Karpas-422 (cell line): Measurements from ENCODE around the gene CCN5. TPM values are rescaled to one million over a fixed set of nuclear protein-coding genes. Genes with fewer than 3 reads are reported as not detected.

Source experiments
- DNase-seq: peaks from one replicate; pipeline ENCODE4 v3.0.0-alpha.2; 2015
- H2AFZ ChIP-seq: fragments of 200-600 bp; sonication (generic); 2 replicates; pipeline ENCODE4 v1.6.1; 2014; ENCODE audit warnings: antibody characterized with exemption, low read length, mixed read lengths
- H3K27ac ChIP-seq: fragments of 200-600 bp; sonication (generic); 2 replicates; pipeline ENCODE4 v1.5.1; 2014; ENCODE audit warnings: mild to moderate bottlenecking, low read length, moderate library complexity
- H3K27me3 ChIP-seq: fragments of 200-600 bp; sonication (generic); 2 replicates; pipeline ENCODE4 v1.6.1; 2014; ENCODE audit warnings: low read length, mixed read lengths
- H3K36me3 ChIP-seq: fragments of 200-600 bp; sonication (generic); 2 replicates; pipeline ENCODE4 v1.6.1; 2014; ENCODE audit warnings: low read length, mixed read lengths; ENCODE audit not compliant: insufficient read depth
- H3K4me1 ChIP-seq: fragments of 200-600 bp; sonication (generic); 2 replicates; pipeline ENCODE4 v1.6.1; 2014; ENCODE audit warnings: mild to moderate bottlenecking, low read length, mixed read lengths
- H3K4me2 ChIP-seq: fragments of 200-600 bp; sonication (generic); 2 replicates; pipeline ENCODE4 v1.6.1; 2014; ENCODE audit warnings: low read length, low read depth, mild to moderate bottlenecking; ENCODE audit not compliant: poor library complexity, severe bottlenecking
- H3K4me3 ChIP-seq: fragments of 200-600 bp; sonication (generic); 2 replicates; pipeline ENCODE4 v1.5.1; 2014; ENCODE audit warnings: mild to moderate bottlenecking, antibody characterized with exemption, low read length, mixed read lengths
- H3K79me2 ChIP-seq: fragments of 200-600 bp; sonication (generic); 2 replicates; pipeline ENCODE4 v1.6.1; 2014; ENCODE audit warnings: mild to moderate bottlenecking, low read length, mixed read lengths
- H3K9ac ChIP-seq: fragments of 200-600 bp; sonication (generic); 2 replicates; pipeline ENCODE4 v1.6.0; 2014; ENCODE audit warnings: low read length
- H3K9me2 ChIP-seq: fragments of 200-600 bp; sonication (generic), shearing (Covaris generic); replicated peaks from 2 replicates; pipeline ENCODE4 v1.6.0; 2014; ENCODE audit warnings: mild to moderate bottlenecking, low read length, moderate library complexity; ENCODE audit not compliant: insufficient read depth
- H3K9me3 ChIP-seq: fragments of 300-700, 200-600 bp; sonication (generic); 2 replicates; pipeline ENCODE4 v1.6.1; 2014; ENCODE audit warnings: low read length, mixed read lengths
- H4K20me1 ChIP-seq: fragments of 200-600 bp; sonication (generic); 2 replicates; pipeline ENCODE4 v1.6.1; 2014; ENCODE audit warnings: mild to moderate bottlenecking, antibody characterized with exemption, low read length, low read depth; ENCODE audit not compliant: insufficient read depth
- total RNA-seq: library from RNA; depleted of rRNA; stranded (reverse); fragments of >200 nt; shearing (Covaris generic); gene quantifications from 2 replicates; pipeline ENCODE4 v1.2.3, GENCODE V29; 2014; ENCODE audit warnings: low replicate concordance

CCN5 gene
- total RNA-seq, 1 experiment from 2014 or later, result not detected

GRCh38 chr20:44698351-44698750 is 16.8 kb upstream of the CCN5 start:
- Histone ChIP-seq H3K4me2 (no peak overlapping the region), H3K9me3 (no peaks in the 10 kb centered on the region), H3K27ac (no peak overlapping the region), H2AFZ (no peak overlapping the region), H3K79me2 (no peaks in the 10 kb centered on the region), H3K27me3 (no peaks in the 10 kb centered on the region), H4K20me1 (no peaks in the 10 kb centered on the region), H3K9ac (no peak overlapping the region), H3K36me3 (no peaks in the 10 kb centered on the region), H3K4me1 (peaks cover 3% of the 10 kb centered on the region; the same call in 1 of the 2 replicates), H3K9me2 (no peaks in the 10 kb centered on the region), H3K4me3 (no peak overlapping the region)
- no peak for DNase-seq

- no peaks in the 10 kb centered on the region for H3K9me3 ChIP-seq
- H3K4me1 ChIP-seq, result peaks cover 3% of the 10 kb centered on the region; the same call in 1 of the 2 replicates
- H3K4me2 ChIP-seq, result no peak overlapping the region
- no peak overlapping the region for H3K9ac ChIP-seq
- no peaks in the 10 kb centered on the region for H3K36me3 ChIP-seq
- H3K4me3 ChIP-seq, result no peak overlapping the region
- H3K27me3 ChIP-seq, result no peaks in the 10 kb centered on the region
- no peak overlapping the region for H3K27ac ChIP-seq
- no peak for DNase-seq
- no peaks in the 10 kb centered on the region for H3K79me2 ChIP-seq
- no peak overlapping the region for H2AFZ ChIP-seq
- no peaks in the 10 kb centered on the region for H3K9me2 ChIP-seq
- H4K20me1 ChIP-seq, result no peaks in the 10 kb centered on the region
Measured at GRCh38 chr20:44700306-44700705, 14.9 kb upstream of the CCN5 start.

- H3K9ac ChIP-seq, result no peak overlapping the region
- no peaks in the 10 kb centered on the region for H3K9me3 ChIP-seq
- no peaks in the 10 kb centered on the region for H3K27me3 ChIP-seq
- no peak overlapping the region for H3K4me3 ChIP-seq
- no peak overlapping the region for H3K27ac ChIP-seq
- H2AFZ ChIP-seq, result no peak overlapping the region
- peaks cover 3% of the 10 kb centered on the region; the same call in 1 of the 2 replicates for H3K4me1 ChIP-seq
- no peaks in the 10 kb centered on the region for H3K36me3 ChIP-seq
- H3K4me2 ChIP-seq, result no peak overlapping the region
- DNase-seq, result no peak
- H3K9me2 ChIP-seq, result no peaks in the 10 kb centered on the region
- H3K79me2 ChIP-seq, result no peaks in the 10 kb centered on the region
- no peaks in the 10 kb centered on the region for H4K20me1 ChIP-seq
Measured at GRCh38 chr20:44701118-44701857, 13.9 kb upstream of the CCN5 start.

DNA sequence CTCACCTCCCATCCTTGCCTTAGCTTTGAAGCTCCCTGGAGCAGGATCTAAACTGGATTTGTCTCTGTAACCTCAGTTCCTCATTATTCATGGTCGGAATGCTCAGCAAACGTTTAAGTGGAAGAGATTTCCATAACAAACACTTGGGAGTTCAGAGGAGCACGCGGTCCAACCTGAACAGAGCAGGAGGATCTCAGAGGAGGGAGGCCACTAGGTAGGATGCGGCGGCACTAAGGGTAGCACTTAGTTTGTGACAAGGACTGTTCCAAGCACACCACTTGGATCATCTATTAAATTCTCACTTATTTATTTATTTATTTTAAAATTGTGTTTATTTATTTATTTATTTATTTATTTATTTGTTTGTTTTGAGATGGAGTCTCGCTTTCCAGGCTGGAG is 13.3 kb upstream of the CCN5 start:
- H3K9ac ChIP-seq, result no peak overlapping the region
- no peaks in the 10 kb centered on the region for H3K36me3 ChIP-seq
- no peaks in the 10 kb centered on the region for H3K79me2 ChIP-seq
- no peak overlapping the region for H3K4me2 ChIP-seq
- peaks cover 3% of the 10 kb centered on the region; the same call in 1 of the 2 replicates for H3K4me1 ChIP-seq
- H4K20me1 ChIP-seq, result no peaks in the 10 kb centered on the region
- DNase-seq, result no peak
- H3K4me3 ChIP-seq, result no peak overlapping the region
- no peaks in the 10 kb centered on the region for H3K27me3 ChIP-seq
- H3K9me2 ChIP-seq, result no peaks in the 10 kb centered on the region
- H3K9me3 ChIP-seq, result no peaks in the 10 kb centered on the region
- no peak overlapping the region for H3K27ac ChIP-seq
- no peak overlapping the region for H2AFZ ChIP-seq

DNA sequence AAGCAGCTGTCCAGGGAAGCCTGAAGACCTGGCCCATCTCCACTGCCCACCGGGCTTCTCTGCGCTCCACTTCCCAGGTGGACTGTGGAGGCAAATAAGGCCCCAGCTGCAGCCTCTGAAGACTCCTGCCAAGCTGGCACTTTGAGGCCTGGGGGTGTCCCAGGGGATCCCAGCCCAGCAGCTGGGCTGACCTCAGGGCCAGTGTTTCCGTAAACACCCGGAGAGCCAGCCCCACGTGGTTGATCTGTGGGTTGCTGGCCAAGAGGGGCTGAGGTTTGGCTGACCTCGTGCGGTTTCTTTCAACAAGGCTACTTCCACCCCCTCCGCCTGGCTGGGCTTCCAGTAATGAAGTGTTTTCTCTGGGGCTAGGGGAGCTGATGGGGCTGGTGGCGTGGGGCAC is 12.4 kb upstream of the CCN5 start:
- Histone ChIP-seq H2AFZ (no peak overlapping the region), H3K4me3 (no peak overlapping the region), H3K36me3 (no peaks in the 10 kb centered on the region), H3K79me2 (no peaks in the 10 kb centered on the region), H3K9me2 (no peaks in the 10 kb centered on the region), H3K9ac (no peak overlapping the region), H3K4me2 (no peak overlapping the region), H4K20me1 (no peaks in the 10 kb centered on the region), H3K4me1 (peaks cover 3% of the 10 kb centered on the region; the same call in 1 of the 2 replicates), H3K27me3 (no peaks in the 10 kb centered on the region), H3K27ac (no peak overlapping the region), H3K9me3 (no peaks in the 10 kb centered on the region)
- DNase-seq, result no peak

DNA sequence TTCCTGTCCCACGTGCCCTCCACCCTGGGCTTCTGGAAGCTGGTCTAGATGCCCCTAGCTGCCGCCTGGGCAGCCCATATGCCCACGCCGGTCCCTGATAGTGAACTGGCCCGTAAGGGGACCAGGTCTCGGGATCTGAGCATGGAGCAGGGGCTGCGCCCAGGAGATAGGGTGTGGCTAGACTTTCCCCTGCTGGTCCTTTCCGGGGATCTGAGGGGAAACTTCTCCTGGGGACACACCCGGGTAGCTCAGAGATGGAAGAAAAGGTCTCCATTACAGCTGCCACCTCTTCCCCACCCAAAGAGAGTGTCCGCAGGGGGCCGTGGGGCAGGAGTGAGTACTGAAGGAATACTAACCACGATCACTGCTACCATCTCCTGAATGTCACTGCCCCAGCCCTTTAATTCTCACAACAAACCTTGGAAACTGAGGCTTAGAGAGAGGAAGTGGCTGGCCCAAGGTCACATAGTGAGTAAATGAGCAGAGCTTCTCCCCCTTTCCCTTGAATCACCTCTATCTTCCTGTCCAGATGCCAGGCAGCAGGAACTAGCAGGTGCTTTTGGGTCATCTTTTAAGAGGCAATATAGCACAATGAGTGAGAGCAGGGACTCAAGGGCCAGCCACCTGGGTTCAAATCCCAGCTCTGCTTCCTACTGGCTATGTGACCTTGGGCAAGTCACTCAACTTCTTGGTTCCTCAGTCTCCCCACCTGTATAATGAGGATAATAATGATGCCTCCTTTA is 11.8 kb upstream of the CCN5 start:
- H3K4me1 ChIP-seq, result peaks cover 3% of the 10 kb centered on the region; the same call in 1 of the 2 replicates
- H3K9ac ChIP-seq, result no peak overlapping the region
- no peaks in the 10 kb centered on the region for H3K9me2 ChIP-seq
- no peak overlapping the region for H3K4me3 ChIP-seq
- no peaks in the 10 kb centered on the region for H3K79me2 ChIP-seq
- H3K36me3 ChIP-seq, result no peaks in the 10 kb centered on the region
- no peak for DNase-seq
- H3K9me3 ChIP-seq, result no peaks in the 10 kb centered on the region
- H3K4me2 ChIP-seq, result no peak overlapping the region
- no peaks in the 10 kb centered on the region for H4K20me1 ChIP-seq
- no peak overlapping the region for H2AFZ ChIP-seq
- no peaks in the 10 kb centered on the region for H3K27me3 ChIP-seq
- H3K27ac ChIP-seq, result no peak overlapping the region

- Histone ChIP-seq H3K4me1 (peaks cover 3% of the 10 kb centered on the region; the same call in 1 of the 2 replicates), H3K36me3 (no peaks in the 10 kb centered on the region), H3K27ac (no peak overlapping the region), H3K79me2 (no peaks in the 10 kb centered on the region), H4K20me1 (no peaks in the 10 kb centered on the region), H3K4me2 (no peak overlapping the region), H3K9ac (no peak overlapping the region), H2AFZ (no peak overlapping the region), H3K9me3 (no peaks in the 10 kb centered on the region), H3K27me3 (no peaks in the 10 kb centered on the region), H3K4me3 (no peak overlapping the region), H3K9me2 (no peaks in the 10 kb centered on the region)
- DNase-seq, result no peak
Measured at GRCh38 chr20:44703956-44704488, 11.1 kb upstream of the CCN5 start.

DNA sequence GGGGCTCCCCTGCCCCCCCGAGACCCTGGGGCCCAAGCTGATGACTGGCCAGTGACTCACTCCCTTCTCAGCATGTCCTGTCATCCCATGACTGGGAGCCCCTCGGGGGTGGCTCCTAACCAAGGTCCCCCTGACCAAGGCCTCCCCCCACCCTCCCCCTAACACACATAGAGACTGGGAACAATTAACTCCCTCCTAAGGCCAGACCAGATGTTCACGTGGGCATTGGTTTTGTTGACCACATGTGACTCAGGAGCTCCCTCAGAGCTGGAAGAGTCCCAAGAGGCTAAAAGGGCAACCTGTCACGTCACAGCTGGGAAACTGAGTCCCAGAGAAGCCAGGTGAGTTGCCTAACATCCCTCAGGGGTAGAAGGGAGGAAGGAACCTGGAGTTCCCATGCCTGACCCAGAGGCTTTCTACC is 10.6 kb upstream of the CCN5 start:
- Histone ChIP-seq H3K4me1 (peaks cover 3% of the 10 kb centered on the region; the same call in 1 of the 2 replicates), H4K20me1 (no peaks in the 10 kb centered on the region), H3K36me3 (no peaks in the 10 kb centered on the region), H3K9me3 (no peaks in the 10 kb centered on the region), H3K4me2 (no peak overlapping the region), H3K27ac (no peak overlapping the region), H3K27me3 (no peaks in the 10 kb centered on the region), H3K9me2 (no peaks in the 10 kb centered on the region), H3K4me3 (no peak overlapping the region), H3K9ac (no peak overlapping the region), H3K79me2 (no peaks in the 10 kb centered on the region), H2AFZ (no peak overlapping the region)
- DNase-seq, result no peak
